HG02678 (cell line): ENCODE measurements around the gene MPND.
A peak's percentile ranks its signal among the peaks of the same experiment; 100 is the strongest.

Experiments
- ATAC-seq: cut with Tn5 transposase; IDR thresholded peaks from one replicate; pipeline ENCODE4 v1.9.1; 2021; ENCODE audit warnings: mild to moderate bottlenecking, moderate library complexity; ENCODE audit not compliant: unreplicated experiment

Gene MPND

DNA sequence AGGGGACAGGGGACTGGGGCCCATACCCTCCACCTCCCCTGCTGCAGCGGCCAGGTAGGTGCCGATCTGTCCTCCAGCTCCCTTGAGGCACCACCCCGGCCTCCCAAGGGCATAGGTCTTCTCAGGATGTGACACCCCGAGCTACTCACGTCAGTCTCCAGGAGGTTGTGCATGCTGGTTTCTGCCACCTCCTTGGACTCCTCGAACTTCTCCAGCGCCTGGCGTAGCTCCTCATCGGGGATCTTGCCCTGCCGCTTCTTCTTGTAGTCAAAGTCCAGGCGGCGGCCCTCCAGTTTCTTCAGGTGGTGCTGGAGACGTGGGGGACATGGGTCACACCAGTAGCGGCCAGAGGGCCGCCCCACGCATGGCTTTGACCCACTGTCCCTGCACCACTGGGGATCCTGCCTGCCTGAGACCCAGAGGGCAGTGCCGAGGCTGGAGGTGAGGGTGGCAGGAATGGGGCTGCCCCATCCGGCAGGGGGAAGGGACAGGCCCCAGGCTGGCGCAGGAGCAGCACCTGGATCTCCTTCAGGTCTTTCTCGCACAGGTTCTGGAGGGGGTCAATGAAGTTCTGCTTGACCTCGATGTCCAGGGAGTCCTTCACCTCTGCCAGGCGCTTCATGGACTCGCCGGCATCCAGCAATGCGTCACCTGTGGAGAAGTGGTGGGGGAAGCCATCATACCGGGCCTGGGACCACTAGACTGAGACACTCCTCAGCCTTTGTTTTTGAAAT, 20.4 kb downstream of the MPND start:
- ATAC-seq = no peak

DNA sequence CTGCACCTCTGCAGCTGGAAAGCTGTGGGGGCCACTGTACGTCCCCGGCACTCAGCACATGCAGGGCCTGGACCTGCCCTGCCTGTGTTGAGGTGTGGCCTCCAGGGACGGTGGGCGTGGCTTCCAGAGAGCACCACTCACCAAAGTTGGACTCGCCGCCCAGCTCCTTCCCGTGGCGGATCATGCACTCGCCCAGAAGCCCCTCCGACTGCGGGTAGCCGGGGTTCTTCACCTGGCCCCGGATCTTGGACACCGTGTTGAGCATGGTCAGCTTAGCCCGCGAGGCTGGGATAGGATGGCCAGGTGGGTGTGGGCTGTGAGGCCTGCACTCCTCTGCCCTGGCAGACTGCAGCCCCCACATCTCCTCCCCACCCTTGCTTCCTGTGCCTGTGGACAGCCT, 22.0 kb downstream of the MPND start:
- no peak for ATAC-seq

DNA sequence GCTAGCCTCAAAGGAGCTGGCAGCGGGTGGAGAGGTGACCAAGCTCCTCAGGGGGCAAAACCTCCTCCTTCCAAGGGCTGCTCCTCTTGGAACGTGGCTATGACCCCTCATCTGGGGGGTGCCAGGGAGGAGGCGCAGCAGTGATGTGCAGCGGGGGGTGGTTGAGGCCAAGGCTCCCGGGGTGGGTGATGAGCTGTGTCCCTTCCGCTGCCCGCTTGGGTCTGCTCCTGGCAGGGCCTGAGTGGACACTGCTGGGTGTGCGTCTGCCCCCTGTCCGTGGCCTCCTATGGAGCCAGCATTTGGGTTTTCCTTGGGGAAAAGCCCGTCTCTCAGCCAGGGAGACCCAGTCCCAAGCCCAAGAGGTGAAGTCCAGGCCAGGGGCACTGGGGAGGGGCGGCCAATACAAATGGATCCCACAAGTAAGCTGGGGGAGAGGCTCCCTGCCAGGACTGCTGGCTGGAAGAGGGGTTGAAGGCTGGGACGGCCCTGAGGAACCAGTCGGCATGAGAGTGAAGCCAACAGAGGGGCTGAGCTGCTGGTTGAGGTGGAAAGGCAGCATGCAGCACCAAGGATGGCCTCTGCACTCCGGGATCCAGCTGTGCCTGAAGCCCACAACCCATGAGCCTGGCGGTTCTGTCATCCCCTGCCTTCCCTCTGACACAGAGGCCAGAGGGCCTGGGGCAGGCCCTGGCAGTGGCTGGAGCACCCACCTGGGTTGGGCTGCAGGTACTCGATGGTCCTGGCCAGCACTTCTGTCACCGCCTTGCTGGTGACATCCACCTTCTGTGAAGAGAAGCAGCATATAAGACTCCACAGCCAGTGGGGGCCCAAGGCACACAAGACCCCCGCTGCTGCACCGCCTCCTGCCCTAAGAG, 22.7 kb downstream of the MPND start:
- no peak for ATAC-seq

DNA sequence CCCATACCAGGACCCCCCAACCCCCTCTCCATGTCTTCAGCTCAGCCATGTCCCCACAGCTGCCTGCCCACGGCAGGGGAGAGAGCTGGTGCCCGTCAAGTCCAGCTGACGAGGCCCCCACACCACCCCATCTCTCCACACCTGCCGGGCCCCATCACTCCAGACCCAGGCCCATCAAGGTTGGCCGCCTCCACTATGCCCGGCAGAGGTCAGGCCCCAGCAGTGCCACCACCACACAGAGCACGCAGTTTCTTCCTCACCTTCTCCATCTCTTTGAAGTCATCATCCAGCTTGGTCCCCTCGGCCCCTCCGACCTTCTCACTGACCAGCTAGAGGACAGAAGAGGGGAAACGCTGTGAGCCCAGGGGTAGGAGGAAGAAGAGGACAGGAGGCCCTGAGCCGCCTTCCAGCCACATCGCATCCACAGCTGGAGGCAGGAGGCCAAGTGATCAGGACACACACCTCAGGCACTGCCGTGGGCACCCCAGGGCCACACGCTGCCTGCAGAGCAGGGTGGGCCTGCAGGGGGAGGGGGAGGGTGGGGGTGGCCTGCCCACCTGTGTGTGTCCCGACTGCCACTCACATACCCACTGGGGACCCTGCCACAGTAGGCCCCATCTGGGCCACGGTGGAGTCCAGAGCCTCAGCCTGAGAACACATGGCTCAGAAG, 23.4 kb downstream of the MPND start:
- no peak for ATAC-seq

DNA sequence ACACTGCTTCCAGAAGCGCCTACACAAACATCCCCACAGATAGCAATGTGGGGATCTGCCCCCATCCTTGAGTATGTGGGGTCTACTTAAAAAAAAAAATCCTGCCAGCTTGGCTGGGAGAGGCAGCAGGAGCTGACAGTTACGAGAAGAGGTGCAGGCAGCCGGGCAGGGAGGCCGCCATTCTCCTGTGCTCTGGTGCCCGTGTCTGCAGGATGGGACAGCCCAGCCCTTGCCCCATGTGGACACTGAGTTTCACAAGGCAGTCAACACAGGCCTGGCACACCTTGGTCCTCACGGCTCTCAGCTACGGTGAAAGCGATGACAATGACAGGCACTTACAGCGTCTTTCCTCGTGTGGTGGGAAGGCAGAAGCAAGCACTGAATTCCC, 24.0 kb downstream of the MPND start:
- no peak for ATAC-seq

DNA sequence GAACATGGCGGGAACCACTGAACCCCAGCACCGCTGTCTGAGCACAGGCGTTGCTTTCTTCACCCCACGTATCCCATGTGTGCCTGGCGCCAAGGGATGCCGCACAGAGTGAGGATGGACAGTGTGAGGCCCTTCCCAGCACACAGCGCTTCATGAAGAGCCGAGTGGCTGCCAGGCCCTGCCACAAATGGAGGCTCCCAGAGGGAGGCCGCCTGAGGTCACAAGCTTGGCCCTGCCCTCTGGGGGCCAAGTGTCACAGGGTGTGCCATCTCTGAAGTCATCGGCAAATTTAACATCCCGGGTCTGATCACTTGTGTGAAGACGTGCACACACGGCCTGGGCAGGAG, 24.4 kb downstream of the MPND start:
- no peak for ATAC-seq

DNA sequence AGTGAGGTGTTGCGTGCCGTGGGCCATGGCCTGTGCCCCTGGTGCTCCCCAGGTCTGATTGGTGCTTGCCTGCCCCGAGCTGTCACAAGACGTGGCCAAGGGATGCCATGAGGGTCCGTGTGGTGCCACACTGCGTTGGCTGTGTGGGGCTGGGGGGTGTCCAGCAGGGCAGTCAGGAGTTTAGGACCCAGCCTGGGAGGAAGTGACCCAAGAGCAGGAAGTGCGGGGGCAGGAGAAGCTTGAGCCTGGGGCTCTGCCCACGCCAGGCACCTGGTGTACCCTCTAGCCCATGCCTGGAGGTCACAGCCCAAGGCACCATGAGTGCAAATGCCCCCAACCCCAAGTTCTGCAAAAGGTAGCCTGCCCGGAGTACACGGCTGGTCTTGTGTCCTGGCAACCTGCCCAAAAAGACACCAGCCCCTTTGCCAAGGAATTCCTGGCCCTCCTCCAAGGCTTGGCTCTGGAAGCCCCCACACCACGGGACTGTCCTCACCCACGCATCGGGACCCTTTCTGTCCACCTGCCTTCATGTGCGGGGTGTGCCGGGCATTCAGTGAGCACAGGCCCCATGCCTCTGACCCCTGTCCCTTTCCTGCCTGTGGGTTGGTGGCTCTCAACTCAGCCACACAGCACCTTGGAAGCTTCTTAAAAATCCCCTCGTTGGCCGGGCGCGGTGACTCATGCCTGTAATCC, 24.9 kb downstream of the MPND start:
- no peak for ATAC-seq

DNA sequence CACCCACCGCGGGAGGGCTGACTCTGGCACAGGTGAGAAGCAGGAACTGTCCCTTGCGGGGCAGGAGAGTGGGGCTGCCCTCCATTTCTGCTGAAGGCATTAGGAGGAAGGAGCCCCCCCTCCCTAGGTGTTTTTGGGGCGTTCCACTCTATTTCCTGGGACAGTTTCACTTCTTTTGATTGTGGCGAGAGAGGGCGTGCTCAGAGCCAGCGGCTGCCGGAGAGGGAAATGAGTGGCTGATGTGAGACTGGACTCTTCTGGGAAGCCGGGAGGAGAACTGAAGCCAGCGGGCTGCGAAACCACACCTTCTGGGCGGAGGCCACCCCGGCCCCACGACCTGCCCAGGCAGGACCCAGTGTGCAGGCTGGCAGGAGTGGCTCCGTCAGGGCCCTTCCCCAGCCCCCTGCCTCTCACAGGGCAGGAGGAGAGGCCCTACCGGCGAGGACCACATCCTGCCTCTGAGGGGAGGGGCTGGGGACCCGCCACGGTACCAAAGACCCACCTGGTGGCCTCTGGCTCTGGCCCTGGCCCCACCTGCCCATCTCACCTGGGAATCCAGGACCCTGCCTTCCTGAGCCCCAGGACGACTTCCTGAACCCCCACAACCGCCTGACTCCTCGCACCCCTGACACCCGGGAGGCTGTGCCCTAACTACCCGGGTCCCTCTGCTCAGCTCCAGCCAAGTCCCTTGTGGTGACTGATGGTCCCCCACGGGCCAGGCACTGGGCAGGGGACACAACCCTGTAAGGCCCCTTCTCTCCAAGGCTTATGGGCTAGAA, 25.9 kb downstream of the MPND start:
- ATAC-seq = peak; percentile 55

DNA sequence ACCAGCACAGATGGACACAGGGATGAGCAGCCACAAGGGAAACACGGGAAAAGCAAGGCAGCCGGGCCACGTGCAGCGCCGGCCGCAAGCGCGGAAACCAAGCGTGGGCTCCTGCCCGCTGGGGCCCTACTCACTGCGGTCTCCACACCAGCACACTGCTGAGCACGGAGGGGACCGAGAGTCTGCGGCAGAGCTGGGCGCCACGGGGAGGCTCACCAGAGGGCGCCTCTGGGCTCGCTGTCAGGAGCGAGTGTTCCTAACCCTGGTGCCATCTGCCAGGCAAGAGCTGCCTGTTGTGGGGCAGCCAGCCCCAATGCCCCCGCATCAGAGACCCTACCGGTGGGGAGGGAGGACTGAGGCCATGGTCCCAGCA, 26.5 kb downstream of the MPND start:
- peak; percentile 48 for ATAC-seq

DNA sequence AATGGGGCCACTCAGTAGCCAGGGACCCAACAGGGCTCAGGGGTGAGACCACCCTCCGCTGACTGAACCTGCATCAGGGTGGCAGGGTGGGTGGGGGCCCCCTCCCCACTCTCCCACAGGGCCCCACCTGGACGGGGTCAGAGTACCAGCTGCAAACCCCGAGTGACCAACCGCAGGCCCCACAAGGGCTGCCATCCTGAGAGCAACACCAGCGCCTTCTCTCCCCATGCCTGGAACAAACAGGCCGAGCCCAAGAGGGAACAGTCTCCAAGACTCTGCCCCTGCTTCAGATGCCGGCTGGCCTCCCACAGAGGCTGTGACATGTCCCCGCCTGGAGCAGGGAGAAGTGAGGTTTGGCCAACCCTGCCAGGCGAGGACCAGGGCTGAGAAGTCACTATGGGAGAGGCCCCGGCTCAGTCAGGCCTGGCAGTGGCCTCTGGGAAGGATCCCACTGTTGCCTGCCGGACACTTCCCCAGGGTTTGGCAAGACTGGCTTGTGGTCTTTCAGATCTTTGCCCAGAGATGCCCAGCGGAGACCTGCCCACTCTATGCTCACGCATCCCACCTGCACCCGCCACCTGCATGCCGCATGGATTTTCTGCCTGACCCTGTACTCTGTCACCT, 27.2 kb downstream of the MPND start:
- ATAC-seq = no peak

DNA sequence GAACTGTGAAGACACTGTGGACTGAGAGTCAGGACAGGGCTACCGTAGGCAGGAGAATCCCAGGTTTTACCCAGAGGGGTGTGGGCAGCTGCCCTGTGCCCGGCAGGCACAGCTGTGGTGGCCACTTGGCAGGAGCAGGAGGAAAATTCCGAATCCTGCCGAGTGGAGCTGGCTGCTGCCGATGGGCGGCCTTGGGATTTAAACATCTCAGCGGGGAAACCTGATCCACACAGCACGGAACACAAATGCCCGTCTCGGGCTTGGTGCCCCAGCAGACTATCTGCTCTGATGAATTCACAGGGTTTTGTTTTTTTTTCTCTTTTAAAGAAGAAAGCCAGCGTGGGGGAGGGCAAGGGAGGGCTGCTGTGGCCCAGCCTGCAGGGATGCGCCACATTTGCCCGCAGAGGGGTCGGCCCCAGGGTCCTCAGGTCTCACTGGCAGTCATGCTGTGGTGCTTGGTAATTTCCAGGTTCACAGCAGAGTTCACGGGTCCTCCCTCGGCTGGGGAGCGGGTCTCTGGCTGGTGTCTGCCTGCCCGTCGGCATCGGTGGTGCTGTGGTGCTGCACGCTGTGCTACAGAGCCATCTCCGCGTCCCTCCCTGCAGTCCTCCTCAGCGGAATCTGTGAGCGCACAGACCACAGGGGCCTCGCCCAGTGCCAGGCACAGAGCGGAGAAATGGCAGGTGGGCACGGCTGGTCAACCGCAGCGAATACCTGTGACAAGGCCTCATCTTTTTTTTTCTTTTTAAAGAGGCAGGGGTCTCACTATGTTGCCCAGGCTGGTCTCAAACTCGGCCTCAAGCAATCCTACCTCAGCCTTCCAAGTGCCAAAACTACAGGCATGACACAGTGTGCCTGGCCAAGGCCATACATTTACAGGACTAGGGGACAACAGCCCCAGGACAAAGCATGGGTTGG, 28.1 kb downstream of the MPND start:
- ATAC-seq = no peak

DNA sequence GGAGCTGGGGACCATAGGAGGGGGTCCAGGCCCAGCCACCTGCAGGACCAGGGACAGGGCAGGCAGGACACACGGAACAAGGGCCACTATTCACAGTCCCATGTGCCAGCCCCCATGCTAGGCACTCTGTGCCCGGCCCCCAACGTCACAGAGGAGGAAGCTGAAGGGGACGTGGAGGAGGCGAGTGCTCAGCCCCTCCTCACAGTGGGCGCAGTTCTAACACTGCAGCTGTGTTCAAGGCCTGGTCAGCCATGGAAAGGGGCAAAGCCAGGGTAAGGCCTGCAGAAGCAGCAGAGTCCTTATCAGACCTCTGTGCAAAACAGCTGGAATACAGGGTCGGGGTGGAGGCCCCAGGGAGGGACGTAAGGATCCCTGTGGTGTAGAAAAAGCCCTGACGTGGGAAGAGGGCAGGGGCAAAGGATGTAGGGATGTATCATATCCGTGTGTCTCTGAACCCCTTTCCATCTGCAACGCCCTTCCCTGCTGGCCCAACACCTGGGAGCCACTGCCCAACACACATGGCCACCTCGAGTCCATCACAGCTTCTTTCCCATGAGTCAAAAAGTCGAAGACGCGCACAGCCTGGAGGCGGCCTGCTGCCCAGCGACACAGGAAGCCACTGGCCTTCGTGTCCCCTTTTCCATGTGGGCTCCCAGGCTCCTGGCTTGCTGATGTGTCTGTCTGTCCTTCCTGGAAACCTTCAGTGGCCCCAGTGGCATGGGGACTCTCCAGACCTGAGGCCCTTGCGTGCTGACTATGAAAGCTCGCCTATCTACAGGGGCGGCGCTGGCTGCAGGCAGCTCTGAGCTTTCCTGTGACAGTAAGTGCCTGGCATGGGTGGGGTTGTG, 29.0 kb downstream of the MPND start:
- ATAC-seq = no peak

DNA sequence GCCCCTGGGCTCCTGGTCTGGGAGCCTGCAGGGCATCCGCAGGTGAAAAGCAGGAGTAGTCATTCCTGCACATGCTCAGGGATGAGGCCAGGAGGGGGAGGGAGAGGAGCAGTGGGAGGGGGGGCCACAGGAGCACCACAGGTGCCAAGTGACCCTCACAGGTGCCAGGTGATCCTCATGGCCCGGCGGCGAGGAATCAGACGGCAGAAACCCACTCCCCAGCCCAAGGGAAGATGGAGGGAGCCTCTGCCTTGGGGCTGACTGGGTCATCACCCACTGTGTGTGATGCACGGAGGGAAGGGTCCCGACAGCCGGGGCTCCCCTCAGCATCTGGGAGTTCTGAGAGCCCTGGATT, 29.6 kb downstream of the MPND start:
- ATAC-seq = no peak

DNA sequence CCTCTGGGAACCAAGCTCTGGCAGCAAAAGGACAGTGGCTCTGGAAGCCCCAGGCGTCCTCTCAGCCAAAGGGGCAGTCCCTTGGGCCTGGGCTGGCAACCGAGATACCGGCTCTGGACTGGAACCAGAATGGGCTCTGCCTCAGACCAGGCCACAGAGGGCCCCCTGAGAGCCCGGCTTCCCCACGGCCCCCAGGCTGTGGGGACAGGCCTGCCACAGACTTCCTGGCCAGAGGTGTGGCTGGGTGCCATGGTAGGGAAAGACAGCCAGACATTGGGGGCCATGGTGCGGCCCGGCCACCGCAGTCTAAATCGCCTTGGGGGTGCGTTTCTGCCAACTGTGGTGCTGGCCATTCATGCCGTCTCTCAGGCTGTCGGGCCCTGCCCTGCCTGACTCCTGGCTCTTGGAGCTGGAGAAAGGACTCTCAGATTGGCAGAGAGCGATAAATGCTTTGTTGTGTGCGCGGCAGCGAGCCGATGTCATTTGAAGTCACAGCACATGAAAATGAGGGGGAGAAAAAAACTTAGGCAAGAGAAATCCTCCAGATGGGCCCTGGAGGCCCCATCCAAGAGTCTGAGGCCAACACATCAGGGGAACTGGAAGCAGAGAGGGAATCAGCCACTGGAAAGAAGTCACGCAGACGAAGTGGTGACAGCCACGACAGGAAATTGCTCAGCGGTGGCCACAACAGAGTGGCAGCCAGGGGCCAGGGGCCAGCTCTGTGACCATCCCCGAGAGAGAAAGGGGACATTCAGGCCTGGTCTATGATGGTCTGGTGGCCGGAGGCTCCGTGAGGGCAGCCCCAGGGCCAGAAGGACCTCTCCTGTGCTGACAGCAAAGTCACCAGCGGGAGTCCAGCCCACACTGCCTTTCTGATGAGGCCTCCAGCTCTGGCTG, 30.5 kb downstream of the MPND start:
- ATAC-seq = no peak

DNA sequence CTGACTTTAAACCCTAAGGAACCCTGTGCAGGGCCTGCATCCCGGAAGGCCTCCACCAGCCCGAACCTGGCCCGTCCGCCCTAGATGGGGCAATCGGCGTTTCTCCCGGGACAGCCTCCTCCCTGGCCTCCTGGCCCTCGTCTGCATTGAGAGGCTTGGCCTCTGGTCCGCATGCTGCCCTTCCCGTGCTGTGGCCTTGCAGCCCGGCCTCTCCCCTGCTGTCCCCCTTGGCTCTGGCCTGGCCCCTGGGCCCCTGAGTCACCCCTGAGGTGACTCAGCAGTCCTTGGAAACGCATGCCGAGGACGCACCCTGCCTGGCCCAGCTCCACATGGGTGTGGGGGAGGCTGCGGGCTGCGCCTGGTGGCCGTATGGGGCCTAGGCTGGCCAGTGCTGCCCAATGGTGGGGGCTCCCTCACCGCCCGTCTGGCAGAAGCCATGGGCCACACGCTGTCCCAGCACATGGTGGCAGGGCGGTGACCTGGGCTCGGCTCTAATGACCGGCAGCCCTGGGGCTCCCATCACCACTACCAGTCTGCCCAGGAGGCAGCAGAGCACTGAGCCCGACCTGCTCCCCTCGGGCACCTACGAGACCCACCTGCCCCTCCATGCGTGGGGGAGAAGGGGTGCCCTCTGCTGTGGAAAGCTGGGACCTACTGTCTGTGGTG, 31.3 kb downstream of the MPND start:
- no peak for ATAC-seq

DNA sequence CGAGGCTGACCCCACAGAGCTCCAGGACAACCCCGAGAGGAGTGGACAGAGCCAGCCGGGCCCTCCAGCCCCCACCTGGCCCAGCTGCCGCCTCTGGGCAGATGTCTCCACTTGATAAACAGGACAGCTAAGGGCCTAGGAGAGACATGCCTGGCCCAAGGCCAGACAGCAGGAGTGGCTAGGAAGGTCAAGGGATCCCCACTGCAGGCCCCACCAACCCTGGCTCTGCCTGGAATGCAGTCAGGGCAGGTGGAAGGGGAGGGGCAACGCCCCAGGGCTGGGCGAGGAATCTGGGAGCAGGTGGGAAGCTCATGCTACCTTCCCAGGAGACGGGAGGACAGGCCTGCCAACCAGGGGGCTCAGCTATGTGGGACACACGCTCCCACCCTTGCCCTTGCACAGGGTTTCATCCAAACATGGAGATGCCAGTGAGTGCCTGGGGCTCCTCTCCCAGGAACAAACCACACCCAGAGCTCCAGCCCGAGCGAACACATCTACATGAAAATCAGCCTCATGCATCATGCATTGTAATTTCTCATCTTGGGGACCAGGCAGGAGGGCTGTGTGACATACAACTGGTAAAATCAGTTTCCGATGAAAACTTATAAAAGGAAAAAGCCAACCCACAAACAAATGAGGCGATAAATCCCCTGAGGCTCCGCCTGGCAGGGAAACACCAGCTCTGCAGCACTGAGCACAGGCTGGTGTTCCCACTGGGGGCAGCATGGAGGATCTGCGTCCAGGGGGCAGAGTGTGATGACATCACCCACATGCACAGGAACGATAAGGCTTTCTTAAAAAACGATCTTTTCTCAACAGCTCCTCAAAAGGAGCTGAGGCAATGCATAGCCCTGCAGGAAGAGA, 32.0 kb downstream of the MPND start:
- peak; percentile 49 for ATAC-seq
